Neuron (in vitro differentiated cells): ENCODE measurements around the gene NR0B2.
A peak's percentile ranks its signal among the peaks of the same experiment; 100 is the strongest.
"Not testable (repeated sequence)": the region's sequence is repeated elsewhere in the genome, so short reads cannot be mapped to it uniquely, and the experiment has no call there.

Experiments
- H2AFZ ChIP-seq: one replicate; pipeline ENCODE4 v1.6.1; 2013; ENCODE audit warnings: low read depth, mild to moderate bottlenecking, inconsistent platforms, low read length, moderate library complexity
- H3K27me3 ChIP-seq: one replicate; pipeline ENCODE4 v1.6.1; 2013; ENCODE audit warnings: low read length; ENCODE audit not compliant: insufficient read depth
- H3K36me3 ChIP-seq: one replicate; pipeline ENCODE4 v1.6.1; 2013; ENCODE audit warnings: low read length; ENCODE audit not compliant: insufficient read depth
- H3K4me1 ChIP-seq: one replicate; pipeline ENCODE4 v1.6.1; 2013; ENCODE audit warnings: low read length; ENCODE audit not compliant: insufficient read depth
- H3K4me3 ChIP-seq: 2 replicates; pipeline ENCODE4 v1.5.1; 2013; ENCODE audit warnings: mild to moderate bottlenecking, low read length, moderate library complexity
- H3K9me3 ChIP-seq: one replicate; pipeline ENCODE4 v1.6.1; 2013; ENCODE audit warnings: low read length

The NR0B2 gene

GRCh38 chr1:26949266-26949925 lies 35.6 kb upstream of the NR0B2 start:
- no peaks in the 10 kb centered on the region for H3K4me1 ChIP-seq

GRCh38 chr1:26948725-26949057 lies 34.9 kb upstream of the NR0B2 start:
- peaks cover 31% of the 10 kb centered on the region for H3K36me3 ChIP-seq
- H2AFZ ChIP-seq, H3K27me3 ChIP-seq, H3K9me3 ChIP-seq, H3K4me1 ChIP-seq, H3K4me3 ChIP-seq: not testable (repeated sequence)

More at GRCh38 chr1:26949266-26949925, 35.6 kb upstream of the NR0B2 start:
- no peak overlapping the region for H3K4me3 ChIP-seq
- H2AFZ ChIP-seq: no peak overlapping the region
- no peaks in the 10 kb centered on the region for H3K9me3 ChIP-seq
- H3K36me3 ChIP-seq: peaks cover 26% of the 10 kb centered on the region
- H3K27me3 ChIP-seq: no peaks in the 10 kb centered on the region

DNA sequence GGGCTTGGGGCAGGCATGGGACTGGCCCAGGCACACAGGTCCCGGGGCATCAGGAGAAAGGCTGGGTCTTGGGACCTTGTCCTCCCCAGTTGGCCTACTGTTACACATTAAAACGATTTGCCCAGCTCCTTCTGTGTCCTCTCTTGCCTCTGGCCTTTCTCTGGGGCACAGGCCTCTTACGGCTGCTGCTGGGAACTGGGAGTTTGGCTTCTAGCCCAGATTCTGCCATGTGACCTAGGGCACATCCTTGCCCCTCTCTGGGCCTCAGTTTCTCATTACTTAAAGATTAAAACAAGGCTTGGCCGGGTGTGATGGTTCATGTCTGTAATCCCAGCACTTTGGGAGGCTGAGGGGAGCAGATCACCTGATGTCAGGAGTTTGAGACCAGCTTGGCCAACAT lies 32.5 kb upstream of the NR0B2 start:
- Histone ChIP-seq H3K27me3 (no peaks in the 10 kb centered on the region), H3K4me1 (no peaks in the 10 kb centered on the region), H3K36me3 (peaks cover 54% of the 10 kb centered on the region), H3K9me3 (no peaks in the 10 kb centered on the region), H2AFZ (no peak overlapping the region), H3K4me3 (no peak overlapping the region)

- H2AFZ ChIP-seq: no peak overlapping the region
- no peaks in the 10 kb centered on the region for H3K4me1 ChIP-seq
- H3K4me3 ChIP-seq: no peak overlapping the region
- peaks cover 56% of the 10 kb centered on the region for H3K36me3 ChIP-seq
- H3K9me3 ChIP-seq: no peaks in the 10 kb centered on the region
- no peaks in the 10 kb centered on the region for H3K27me3 ChIP-seq
Measured at GRCh38 chr1:26945728-26946127, 32.0 kb upstream of the NR0B2 start.

DNA sequence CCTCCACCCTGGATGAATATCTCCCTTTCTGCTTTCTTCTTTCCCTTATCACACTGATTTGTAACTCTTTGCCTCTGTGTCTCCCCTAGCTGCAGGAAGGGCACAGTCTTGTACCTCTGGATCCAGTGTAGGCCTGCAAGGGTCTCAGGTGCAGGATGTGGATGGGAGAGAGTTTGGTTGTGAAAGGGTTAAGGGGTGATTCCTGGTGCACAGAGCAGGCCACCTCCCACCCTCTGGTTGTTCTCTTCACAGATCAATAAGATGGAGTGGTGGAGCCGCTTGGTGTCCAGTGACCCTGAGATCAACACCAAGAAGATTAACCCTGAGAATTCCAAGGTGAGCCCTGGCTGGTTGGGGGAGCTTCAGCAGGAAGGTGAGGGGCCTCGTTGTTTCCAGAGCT lies 31.4 kb upstream of the NR0B2 start:
- Histone ChIP-seq H2AFZ (no peak overlapping the region), H3K27me3 (no peaks in the 10 kb centered on the region), H3K36me3 (peaks cover 56% of the 10 kb centered on the region), H3K4me3 (no peak overlapping the region), H3K4me1 (no peaks in the 10 kb centered on the region), H3K9me3 (no peaks in the 10 kb centered on the region)

DNA sequence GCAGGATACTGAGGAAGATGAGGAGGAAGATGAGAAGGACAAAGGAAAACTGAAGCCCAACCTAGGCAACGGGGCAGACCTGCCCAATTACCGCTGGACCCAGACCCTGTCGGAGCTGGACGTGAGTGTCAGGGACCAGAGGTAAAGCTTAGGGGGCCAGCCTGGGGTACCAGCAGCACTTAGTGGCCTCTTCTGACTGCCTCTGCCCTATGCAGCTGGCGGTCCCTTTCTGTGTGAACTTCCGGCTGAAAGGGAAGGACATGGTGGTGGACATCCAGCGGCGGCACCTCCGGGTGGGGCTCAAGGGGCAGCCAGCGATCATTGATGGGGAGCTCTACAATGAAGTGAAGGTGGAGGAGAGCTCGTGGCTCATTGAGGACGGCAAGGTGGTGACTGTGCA lies 28.9 kb upstream of the NR0B2 start:
- peaks cover 65% of the 10 kb centered on the region for H3K36me3 ChIP-seq
- H3K4me3 ChIP-seq: no peak overlapping the region

DNA sequence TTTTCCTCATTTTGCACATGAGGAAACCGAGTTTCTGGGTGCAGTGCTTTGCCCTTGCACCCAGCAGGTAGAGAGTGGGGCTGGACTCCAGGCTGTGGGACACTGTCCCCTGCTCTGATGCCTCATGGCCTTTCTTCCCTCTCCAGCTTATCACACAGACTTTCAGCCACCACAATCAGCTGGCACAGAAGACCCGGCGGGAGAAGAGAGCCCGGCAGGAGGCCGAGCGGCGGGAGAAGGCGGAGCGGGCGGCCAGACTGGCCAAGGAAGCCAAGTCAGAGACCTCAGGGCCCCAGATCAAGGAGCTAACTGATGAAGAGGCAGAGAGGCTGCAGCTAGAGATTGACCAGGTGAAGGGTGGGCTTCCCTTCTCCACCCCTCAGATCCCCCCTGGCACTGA lies 27.5 kb upstream of the NR0B2 start:
- Histone ChIP-seq H3K36me3 (peaks cover 66% of the 10 kb centered on the region), H3K4me3 (no peak overlapping the region), H3K4me1 (no peaks in the 10 kb centered on the region)

More for the DNA sequence above, 28.9 kb upstream of the NR0B2 start:
- no peaks in the 10 kb centered on the region for H3K4me1 ChIP-seq
- H3K9me3 ChIP-seq: no peaks in the 10 kb centered on the region
- H2AFZ ChIP-seq: no peak overlapping the region
- H3K27me3 ChIP-seq: no peaks in the 10 kb centered on the region

GRCh38 chr1:26938659-26939025 lies 24.9 kb upstream of the NR0B2 start:
- H3K4me3 ChIP-seq: no peak overlapping the region
- H3K4me1 ChIP-seq: no peaks in the 10 kb centered on the region
- H3K36me3 ChIP-seq: peaks cover 57% of the 10 kb centered on the region
- no peaks in the 10 kb centered on the region for H3K9me3 ChIP-seq
- H2AFZ ChIP-seq: no peak overlapping the region
- no peaks in the 10 kb centered on the region for H3K27me3 ChIP-seq

More for the DNA sequence above, 27.5 kb upstream of the NR0B2 start:
- no peak overlapping the region for H2AFZ ChIP-seq
- no peaks in the 10 kb centered on the region for H3K9me3 ChIP-seq
- no peaks in the 10 kb centered on the region for H3K27me3 ChIP-seq

GRCh38 chr1:26938004-26938658 lies 24.4 kb upstream of the NR0B2 start:
- no peak overlapping the region for H3K4me3 ChIP-seq
- no peaks in the 10 kb centered on the region for H3K4me1 ChIP-seq
- H3K27me3 ChIP-seq: no peaks in the 10 kb centered on the region
- H2AFZ ChIP-seq: no peak overlapping the region
- H3K36me3 ChIP-seq: peaks cover 55% of the 10 kb centered on the region
- no peaks in the 10 kb centered on the region for H3K9me3 ChIP-seq

DNA sequence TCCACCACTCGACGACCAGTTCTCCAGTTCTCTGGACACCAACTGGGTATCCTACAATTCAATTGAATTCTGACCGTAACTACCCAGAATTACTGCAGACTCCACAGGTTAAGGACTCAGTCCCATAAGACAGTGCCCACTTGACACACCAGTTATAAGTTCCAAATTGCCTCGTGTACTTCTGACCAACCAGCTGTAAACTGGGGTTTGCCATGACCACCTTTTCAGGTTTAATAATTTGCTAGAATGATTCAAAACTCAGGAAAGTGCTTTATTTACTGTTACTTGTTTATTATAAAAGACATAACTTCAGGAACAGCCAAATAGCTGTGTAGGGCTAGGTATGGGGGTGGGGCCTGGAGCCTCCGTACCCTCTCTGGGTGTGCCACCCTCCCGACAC lies 23.0 kb upstream of the NR0B2 start:
- no peak overlapping the region for H2AFZ ChIP-seq
- H3K27me3 ChIP-seq: no peaks in the 10 kb centered on the region
- H3K4me1 ChIP-seq: no peaks in the 10 kb centered on the region
- H3K36me3 ChIP-seq: peaks cover 43% of the 10 kb centered on the region
- H3K4me3 ChIP-seq: no peak overlapping the region
- no peaks in the 10 kb centered on the region for H3K9me3 ChIP-seq

DNA sequence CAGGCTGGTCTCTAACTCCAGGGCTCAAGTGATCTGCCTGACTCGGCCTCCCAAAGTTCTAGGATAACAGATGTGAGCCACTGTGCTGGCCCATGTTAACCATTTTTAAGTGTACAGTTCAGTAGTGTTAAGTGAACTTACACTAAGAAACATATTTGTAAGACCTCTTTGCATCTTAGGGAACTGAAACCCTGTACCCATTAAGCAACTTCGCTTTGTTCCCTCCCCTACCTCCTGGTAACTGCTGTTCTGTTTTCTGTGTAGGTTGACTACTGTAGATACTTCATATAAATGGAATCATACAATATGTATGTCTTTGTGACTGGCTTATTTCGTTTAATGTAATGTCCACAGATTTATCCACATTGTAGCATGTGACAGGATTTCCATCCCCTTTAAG lies 18.8 kb upstream of the NR0B2 start:
- Histone ChIP-seq H3K4me3 (no peak overlapping the region), H3K4me1 (no peaks in the 10 kb centered on the region), H2AFZ (no peak overlapping the region), H3K36me3 (peaks cover 51% of the 10 kb centered on the region), H3K27me3 (no peaks in the 10 kb centered on the region), H3K9me3 (no peaks in the 10 kb centered on the region)

GRCh38 chr1:26923711-26924110 lies 9.9 kb upstream of the NR0B2 start:
- peaks cover 42% of the 10 kb centered on the region for H3K36me3 ChIP-seq
- H3K4me3 ChIP-seq: no peak overlapping the region
- H2AFZ ChIP-seq: no peak overlapping the region
- peaks cover 18% of the 10 kb centered on the region for H3K4me1 ChIP-seq
- H3K9me3 ChIP-seq: no peaks in the 10 kb centered on the region
- H3K27me3 ChIP-seq: no peaks in the 10 kb centered on the region

DNA sequence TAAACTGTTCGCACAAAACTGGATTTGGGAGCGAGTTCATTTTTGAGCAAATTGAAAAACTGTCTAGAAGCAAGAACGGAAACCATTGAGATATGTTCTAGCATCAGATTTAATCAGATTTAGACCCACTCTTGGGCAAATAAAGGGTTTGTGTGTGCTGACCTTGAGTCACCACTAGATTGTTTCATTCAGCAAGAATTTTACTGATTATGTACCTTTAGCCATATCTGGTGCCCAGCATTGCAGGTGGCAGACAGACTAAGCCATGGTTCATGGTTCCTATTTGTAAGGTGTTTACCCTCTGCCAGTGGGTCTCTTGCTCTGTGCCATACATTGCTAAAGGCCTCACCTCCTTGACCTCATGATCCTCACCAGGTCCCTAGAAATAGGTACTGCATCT lies 9.1 kb upstream of the NR0B2 start:
- H3K36me3 ChIP-seq: peaks cover 36% of the 10 kb centered on the region
- H2AFZ ChIP-seq: no peak overlapping the region
- H3K4me1 ChIP-seq: peaks cover 18% of the 10 kb centered on the region
- no peaks in the 10 kb centered on the region for H3K9me3 ChIP-seq
- no peaks in the 10 kb centered on the region for H3K27me3 ChIP-seq
- H3K4me3 ChIP-seq: peak overlapping the region; percentile 93

GRCh38 chr1:26922431-26922729 lies 8.6 kb upstream of the NR0B2 start:
- H3K36me3 ChIP-seq: peaks cover 31% of the 10 kb centered on the region
- H3K4me3 ChIP-seq: peak overlapping the region; percentile 93
- peaks cover 18% of the 10 kb centered on the region for H3K4me1 ChIP-seq
- no peak overlapping the region for H2AFZ ChIP-seq
- no peaks in the 10 kb centered on the region for H3K9me3 ChIP-seq
- H3K27me3 ChIP-seq: no peaks in the 10 kb centered on the region
